GM21367 (cell line): ENCODE results near the gene ANGPTL7.

Experiments
- ATAC-seq: cut with Tn5 transposase; IDR thresholded peaks from one replicate; pipeline ENCODE4 v1.9.1; 2021; ENCODE audit not compliant: unreplicated experiment

ANGPTL7 gene

DNA sequence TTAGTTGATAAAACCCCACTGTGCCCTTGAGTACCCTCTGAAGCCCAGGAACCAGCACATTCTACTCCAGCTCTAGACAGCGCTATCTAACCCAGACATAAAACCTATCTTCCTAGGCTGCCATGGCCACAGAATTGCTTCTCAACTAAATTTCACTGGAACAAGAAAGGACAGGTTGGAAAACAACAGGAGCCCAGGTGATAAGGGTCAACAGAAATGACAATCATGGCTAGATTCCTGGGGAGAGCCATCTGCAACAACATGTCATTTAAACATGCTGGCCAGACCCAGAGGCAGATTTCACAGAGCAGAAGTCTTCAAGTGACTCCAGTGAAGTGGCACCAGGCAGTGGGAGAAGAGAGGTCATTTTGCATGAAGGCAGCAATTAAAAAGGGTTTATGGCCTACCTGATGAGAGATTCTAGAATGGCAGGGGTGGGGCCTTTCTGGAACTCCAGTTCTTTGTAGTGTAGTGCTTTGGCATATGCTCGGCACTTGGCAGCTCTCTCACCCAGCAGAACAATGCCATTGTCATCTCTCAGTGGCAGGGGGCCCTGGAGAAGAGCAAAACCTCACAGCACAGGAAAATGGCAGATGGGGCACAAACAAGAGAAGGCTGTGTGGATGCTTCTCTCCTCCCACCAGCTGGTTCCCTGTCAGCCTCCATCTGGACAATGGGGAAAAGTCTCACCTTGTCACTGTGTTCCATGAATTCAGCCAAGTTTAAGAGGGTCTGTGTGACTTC lies 9.9 kb downstream of the ANGPTL7 start:
- ATAC-seq = no peak

DNA sequence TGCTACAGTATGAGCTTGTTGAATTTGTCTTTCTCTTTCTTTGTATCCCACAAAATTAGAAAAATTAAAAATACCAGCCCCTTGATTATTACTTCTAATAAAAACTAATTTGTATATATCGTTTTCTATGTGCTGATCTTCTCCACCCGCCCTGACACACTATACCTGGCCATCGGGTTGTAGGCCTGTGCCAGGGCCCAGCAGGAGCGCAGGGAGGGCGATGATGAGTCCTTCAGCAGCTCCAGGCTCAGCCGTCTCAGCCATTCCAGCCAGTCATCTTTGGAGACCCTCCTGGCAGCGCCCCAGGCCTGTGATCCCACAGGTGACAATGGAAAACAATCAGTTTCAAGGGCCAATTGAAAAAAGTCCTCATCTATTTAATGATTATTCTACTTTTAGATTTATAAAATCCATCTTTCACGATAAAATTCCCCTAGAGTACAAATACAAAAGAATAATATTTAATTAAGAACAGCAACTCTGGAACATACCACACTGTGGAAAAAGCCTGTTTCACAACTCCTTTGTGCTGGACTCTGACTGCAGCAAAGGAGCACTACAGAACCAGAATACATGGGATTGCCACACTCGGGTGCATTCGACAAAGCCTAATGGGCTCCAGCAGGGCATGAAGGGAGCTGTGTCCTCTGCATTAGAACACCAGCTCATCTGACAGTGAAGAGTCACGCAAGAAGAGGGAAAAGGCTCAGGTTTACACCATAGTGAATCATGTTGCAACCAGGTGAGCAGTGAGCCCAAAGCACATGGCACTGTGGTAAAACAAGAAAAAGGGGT lies 15.4 kb downstream of the ANGPTL7 start:
- no peak for ATAC-seq

DNA sequence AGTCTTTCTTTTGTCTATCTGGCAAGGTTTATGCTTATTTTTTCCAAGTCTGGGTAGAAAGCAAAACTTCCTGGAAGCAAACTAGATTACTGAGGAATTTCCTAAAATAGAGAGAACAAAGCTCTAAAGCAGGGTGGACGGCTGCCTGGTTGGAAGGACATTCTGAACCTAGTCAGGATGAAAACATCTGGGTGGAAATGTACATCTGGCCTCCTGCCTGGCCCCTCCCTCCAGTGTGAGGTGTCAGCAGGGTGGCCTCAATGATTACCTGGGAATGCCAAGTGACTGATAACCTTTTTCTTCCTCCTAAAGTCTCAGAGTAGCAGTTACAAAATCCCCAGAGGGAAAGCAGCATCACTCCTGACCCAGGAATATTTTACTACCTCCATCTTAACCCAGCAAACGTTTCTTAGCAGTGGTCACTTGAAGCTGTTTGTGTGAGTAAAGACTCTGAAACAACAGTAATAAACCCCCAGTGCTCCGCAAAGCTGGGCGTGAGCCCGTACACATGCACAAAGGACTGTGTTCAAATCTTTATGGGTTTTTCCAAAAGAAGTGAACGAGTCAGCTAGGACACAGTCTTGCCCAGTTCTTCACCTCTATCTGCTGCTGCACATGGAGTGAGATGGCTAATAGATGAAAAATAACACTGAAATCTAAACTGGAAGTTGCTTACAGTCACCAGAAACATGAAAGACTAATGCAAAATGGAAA lies 18.9 kb downstream of the ANGPTL7 start:
- no peak for ATAC-seq

DNA sequence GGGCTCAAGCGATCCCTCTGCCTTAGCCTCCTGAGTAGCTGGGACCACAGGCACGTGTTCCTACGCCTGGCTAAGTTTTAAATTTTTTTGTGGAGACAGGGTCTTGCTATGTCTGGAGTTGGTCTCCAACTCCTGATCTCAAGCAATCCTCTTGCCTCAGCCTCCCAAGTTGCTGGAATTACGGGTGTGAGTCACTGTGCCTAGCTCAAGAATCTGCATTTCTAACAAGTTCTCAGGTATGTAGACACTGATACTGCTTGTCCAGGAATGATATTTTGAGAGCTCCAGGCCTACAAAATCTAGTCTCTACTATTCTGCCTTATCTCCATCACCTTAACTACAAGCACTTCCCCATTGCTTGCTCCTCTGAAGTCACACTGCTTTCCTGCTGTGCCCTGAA lies 22.3 kb downstream of the ANGPTL7 start:
- no peak for ATAC-seq

DNA sequence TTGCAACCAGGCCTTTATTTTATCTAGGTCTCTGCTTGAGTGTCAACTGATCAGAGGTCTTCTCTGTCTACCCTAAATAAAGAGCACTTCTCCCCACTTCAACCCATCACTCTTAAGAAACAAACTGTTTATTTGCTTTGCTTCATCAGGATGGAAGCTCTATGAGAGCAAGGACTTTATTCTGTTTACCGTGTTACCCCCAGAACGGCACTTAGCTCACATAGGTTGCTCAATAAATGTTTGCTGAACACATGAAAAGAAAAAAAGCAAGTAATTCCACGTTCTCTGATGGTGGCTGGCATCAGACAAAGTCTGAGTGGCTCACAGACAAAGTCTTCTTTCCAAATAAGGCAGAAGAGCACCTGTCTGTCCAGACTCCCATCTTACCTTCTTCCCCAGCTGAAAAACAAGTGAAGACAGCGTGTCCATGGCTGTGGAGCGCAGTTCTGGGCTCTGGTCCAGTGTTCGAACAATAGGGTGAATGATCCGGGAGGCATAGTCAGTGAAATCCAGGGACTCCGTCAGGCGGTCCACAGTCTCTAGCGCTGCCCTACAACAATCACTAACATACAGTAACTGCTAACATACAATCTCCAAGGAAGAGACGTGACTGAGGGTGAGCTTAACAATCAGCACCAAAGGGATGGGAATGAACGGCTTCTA lies 22.9 kb downstream of the ANGPTL7 start:
- ATAC-seq = no peak

DNA sequence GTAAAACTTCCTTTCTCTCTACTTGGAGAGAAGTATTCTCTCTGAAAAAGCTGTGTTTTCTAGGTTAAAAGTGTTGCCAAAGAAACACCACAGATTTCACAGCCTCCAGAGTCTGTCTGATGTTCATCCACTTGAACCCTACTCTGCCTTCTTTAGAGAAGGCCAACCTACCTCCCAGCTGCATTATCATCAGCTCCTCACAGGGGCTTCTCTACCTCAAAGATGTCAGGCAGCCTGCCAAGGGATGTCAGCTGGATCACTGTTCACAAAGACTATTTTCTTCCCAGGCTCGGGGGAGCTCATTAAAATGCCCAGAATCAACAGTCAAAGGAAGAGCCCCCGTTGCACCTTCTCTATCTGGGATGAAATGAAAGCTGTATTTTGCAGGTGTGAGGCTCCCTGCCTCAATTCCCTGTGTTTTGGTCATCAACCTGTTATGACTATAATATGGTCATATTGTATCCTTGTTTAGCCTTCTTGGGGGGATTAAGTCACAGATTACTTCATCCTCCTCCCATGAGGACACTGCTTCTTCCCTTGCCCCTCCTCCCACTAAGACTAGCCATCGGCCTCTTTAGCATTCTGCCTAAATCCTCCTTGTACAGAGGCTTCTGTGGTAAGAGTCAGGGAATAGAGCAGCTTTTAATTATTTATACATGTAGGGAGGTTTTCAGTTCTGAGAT lies 25.7 kb downstream of the ANGPTL7 start:
- ATAC-seq = no peak

DNA sequence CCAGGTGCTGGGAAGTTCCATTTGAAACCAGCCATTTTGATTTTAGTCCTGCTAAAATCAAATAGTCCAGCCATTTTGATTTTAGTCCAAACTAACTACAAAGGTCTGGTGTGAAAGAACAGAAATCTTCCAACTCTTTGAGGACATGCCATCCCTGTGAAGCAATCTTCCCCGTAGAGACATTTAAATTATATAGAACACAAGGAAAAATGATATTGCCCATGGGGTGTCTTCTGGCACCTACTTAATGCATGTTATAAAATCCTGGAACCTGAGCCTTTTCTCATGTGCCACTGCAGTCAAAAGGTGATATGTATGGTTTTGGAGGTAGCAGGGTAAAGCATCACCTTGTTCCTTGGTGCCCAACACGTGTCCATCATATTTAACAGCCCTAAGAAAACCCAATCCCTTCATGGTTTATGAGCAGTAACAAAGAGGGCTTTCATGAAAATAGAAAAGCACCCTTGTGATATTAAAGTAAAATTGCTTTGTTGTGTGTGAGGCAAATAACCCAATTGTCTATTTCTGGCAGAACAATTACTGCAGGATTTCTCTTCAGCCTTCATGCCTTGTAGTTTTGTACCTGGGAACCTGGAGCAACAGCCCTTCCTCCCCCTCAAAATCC lies 26.3 kb downstream of the ANGPTL7 start:
- ATAC-seq = no peak

DNA sequence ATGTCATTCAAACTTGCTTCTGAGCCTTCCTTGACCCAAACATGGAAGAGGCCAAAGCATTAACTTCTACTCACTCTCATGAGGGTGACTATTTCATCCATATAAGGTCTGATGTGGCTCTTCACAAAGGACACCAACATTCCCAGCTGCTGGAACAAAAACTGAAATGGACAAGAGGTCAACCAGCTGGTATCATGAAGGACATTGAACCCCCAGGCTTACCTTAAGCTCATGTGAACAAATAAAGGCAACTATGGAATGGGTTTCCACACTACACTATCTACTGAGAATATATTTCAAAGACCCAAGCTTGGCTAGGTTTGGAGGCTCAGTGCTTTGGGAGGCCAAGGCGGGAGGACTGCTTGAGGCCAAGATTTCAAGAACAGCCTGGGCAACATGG lies 26.9 kb downstream of the ANGPTL7 start:
- ATAC-seq = no peak

DNA sequence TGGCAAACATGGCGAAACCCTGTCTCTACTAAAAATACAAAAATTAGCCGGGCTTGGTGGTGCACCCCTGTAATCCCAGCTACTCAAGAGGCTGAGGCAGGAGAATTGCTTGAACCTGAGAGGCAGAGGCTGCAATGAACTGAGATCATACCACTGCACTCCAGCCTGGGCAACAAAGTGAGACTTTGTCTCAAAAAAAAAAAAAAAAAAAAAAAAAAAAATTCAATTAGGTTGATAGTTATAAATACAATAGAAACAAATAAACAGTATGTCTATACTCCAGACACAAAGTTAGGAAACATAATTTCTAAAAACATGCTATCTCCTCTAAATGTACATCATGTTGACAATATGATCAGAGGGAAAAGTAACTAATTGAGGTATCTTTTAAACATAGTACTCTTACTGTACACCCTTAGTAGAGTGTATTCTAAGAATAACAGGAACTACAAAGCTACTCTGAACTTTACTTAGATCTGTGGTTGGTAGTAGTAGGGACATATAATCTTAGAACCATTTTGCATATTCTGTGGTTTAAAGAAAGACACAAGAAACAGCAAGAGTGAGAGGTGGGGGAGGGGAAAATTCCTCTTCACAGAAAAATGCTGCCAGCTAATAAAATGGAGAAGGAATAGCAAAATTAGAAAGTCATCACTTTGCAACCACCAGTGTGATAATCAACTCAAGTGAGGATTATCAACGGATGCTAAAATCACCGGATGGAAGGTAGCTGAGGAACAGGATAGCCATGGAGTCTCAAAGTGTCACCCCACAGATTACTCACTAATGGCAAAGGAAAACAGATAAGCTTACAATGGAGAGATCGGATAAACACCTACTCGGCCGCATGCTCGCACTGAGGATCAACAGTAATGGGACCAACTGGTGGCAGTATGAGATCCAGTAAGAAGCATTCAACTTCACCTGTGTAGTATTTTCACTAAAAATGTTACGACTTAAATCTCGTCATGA lies 38.2 kb downstream of the ANGPTL7 start:
- no peak for ATAC-seq

DNA sequence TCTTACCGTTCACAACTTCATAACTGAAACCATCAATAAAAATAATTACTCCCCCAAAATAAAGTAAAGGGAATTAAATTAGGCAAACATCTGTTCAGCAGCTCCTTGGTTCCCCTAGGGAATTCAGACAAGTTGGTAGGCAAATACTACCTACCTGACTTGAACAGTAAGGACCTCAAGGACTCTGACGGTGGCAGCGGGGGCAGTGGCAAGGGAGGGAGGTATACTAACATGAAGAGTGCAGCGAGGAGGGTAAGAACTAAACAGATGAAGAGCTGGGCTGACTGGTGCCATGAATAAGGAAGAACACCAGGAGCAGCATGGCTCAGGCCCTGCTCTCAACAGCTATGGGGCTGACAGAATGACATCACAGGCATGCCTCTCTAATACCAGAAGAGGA lies 40.0 kb downstream of the ANGPTL7 start:
- no peak for ATAC-seq

DNA sequence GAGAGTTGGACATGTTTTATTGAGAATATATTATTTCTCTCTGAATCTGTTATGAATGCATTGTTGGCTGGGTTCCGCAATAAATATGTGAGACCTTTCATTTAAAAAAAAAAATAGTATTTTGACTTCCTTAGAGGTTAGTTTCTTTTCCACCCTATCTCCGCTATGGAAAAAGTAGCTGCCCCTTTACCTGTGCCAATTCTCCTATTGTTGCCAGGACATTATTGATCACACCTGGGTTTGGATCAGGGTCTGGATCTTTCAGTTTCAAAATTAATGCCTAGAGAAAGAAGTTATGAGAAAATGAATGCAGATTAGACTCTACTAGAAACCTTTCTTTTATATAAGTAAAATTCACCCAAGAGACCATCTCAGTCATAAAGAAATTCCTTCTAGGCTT lies 44.1 kb downstream of the ANGPTL7 start:
- no peak for ATAC-seq

DNA sequence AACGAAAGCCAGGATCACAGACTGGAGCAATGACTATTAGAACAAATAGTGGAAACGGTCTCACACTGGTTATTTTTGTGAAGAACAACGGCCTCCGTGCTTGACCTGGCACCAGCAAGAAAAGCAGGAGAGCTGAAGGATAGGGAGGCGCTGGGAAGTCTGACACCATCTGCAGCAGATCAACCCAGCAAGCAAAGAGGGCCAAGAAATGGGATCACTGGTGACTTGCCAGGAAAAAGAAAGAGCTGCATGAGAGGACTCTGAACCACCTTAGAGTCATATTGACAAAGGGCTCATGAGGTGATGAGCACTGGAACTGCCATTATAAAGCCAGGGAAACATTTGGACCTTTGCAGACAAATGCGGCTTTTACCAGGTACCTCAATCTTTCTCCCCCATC lies 48.2 kb downstream of the ANGPTL7 start:
- no peak for ATAC-seq

DNA sequence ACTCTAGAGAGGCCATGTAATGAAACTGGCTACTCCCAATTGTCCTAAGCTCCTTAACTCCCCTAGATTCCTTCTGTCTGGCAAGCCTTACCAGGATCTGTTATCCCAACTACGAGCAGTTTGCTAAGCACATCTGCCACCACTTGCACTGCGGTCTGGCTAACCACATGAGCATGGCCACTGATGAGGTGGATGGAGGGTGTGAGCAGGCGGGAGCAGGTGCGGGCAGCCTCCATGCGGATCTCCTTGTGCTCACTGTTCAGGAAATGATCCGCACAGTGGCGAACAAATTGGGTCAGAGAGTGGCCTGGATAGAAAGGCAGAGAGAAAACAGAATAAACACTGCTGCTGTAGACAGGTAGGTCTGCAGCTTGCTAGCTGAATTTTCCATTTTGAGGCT lies 49.2 kb downstream of the ANGPTL7 start:
- ATAC-seq = no peak

DNA sequence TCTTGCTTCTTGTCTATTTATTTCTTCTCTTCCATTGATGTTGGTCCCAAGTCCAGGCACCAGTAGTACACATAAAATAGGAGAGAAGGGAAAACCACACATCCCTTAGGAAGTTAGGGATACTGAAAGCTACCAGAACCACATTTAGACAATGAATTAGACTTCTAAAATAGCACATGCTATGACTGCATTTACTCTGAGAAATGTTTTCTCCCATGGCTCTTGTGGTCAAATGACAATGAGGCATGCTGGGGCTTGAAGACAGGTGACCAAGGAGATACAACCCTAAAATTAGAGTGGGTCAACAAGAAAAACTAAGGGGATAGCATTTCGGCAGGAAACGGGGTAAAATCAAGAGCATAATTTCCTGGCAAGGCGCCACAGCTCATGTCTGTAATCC lies 56.1 kb downstream of the ANGPTL7 start:
- ATAC-seq = no peak
